Measurements from ENCODE around the gene GRIK4.

Gene GRIK4

DNA sequence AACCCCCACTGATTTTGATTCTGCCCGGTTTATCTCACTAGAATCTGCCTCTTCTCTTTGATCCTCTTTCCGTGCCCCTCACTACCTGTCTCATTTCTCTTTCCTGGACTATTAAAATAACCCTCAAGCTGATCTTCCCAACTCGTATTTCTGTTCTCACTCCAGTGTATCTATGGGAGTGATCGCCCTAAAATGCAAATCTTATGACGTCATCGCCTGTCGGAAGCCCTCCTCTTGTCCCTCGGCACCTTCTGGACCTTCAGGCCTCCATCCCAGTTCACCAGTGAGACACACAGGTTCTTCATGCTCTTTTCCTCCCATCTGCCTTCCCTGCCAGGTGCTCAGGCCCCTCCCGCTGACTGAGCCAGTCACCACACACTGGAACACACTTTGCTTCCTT lies 277.8 kb downstream of the GRIK4 start:
- no peak for DNase-seq

DNA sequence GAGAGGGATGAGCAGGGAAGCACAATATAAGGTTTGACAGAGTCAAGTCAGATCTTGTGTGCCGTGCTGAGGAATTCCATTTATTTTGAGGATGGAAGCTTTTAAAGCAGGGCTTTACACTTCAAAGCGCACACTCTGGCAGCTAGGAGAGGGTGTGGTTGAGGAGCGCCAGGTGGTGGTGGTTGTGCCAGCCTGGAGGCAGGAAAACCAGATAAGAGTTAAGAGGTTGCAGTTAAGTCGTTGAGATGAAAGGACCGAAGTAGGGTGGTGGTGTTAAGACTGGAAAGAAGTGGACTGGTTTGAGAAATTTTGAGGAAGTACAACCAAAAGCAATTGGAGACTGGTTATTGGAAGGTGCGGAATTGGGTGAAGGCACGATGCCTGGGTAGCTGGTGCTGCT lies 280.8 kb downstream of the GRIK4 start:
- DNase-seq: no peak

DNA sequence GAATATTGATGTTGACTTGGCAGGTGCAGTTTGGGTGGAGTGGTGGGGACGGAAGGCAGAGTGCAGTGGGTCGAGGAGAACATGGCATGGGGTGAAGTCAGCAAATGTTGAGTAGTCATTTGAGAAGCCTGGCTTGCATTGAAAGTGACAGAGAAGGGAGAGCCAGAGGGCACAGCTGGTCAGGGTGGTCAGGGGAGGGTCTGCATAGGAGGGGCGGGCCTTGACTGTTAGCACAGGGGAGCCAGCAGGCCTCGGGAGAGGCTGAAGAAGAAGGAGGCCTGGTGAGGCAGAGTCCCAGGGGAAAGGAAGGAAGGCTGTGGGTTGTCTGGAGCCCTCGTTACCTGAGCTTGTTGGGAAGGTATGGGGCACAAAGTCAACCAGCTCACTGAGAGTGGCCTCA lies 281.6 kb downstream of the GRIK4 start:
- no peak for DNase-seq

DNA sequence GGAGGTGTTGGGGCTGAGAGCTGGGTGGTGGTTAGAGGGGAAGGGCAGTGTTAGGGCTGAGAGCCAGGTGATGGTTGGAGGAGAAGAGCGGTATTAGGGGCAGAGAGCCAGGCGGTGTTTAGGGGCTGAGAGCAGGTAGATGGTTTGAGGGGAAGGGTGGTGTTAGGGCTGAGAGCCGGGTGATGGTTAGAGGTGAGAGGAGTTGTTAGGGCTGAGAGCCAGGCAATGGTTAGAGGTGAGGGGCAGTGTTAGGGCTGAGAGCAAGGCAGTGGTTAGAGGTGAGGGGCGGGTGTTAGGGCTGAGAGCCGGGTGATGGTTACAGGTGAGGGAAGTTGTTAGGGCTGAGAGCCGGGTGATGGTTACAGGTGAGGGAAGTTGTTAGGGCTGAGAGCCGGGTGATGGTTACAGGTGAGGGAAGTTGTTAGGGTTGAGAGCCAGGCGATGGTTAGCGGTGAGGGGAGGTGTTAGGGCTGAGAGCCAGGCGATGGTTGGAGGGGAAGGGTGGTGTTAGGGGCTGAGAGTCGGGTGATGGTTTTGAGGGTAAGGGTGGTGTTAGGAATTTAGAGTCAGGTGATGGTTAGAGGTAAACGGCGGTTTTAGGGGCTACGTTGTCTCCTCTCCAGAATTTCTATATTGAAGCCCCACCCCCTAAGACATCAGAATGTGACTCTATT lies 282.4 kb downstream of the GRIK4 start:
- no peak for DNase-seq

DNA sequence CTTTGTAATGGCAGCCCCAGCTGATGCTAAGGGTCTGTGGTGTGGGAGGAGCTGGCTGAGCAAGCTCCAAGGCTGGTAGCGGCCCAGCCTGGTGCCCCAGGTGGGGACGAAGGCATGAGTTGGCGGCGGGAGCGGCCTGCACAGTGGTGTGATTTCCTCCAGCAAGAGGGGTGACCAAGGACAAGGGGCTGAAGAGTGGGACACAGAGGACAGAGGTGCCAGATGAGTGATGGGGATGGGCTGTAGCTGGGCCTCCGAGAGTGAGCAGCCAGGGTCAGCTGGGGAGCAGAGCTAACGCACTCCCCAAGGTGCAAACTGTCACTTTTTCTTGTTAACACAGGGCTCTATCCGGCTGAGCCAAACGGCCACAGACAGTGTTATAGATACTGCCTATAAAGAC lies 283.2 kb downstream of the GRIK4 start:
- no peak for DNase-seq

DNA sequence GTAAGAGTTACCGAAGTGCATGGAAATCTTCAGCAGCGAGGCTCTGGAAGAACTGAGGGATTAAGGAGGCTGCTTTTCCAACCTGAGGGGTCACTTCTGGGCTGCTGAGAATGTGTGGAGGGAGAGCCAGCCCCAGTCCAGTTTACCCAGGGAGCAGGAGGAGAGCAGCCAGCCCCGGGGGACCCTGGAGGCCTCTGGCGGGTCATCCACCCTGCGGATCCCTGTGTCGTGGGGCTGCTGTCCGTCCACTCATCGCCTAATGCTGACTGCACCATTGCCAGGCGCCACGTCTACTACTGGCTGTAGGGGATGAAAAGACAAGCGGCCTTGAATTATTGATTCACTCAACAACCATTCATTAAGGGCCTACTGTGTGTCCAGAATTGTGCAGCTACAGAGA lies 283.6 kb downstream of the GRIK4 start:
- no peak for DNase-seq

DNA sequence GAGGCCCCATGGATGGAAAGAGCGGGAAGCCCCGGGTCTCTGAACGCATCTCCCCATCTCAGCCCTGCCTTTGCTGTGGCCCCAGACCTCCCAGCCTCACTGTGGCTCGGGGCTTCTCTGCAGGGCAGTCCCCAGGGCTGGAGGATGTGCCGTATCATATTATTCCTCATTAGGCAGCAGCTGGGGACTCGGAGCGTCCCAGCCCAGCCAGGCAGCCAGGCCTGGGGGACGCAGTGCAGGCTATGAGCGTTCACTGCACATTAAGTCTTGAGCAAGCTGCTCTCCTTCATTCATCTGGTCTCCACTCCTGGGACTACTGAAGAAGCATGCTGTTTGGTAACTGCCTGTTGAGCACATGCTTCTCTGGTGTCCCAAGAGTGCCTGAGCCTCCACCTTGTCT lies 285.6 kb downstream of the GRIK4 start:
- DNase-seq: no peak

DNA sequence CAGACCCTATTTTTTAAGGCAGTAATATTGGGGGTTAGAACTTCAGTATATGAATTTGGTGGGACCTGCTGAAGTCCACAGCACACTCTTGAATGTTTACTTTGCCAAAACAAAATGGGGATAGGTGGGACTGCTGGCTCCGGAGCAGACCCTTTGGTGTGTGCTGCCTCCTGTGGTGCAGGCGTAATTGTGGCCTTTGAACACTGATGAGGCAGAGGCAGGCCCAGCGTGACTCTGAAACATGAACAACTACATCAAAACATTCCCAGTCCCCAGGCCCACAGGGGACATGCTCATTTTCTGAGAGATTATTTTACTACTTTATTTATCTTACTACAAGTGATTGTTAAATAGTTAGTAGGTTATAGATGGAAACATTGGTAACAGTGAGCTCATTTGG lies 287.3 kb downstream of the GRIK4 start:
- DNase-seq: no peak

DNA sequence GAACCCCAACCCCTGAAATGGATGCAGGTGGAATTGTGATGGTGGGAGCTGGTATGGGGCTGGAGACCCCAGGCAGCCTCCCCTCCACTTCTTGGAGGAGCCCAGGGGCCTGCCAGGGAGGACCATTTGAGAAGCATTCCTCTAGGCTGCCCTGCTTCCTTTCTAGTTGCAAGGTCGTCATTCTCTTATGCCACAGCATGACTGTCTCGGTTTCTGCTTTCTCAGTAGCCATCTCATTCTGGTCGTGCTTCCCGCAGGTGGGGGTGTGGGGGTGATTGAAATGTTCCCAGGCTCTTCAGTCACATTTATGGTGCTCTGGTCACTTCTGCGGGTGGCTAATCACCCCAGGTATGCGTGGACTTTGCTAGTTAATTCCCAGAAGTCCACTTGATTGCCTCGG lies 288.7 kb downstream of the GRIK4 start:
- DNase-seq: no peak

DNA sequence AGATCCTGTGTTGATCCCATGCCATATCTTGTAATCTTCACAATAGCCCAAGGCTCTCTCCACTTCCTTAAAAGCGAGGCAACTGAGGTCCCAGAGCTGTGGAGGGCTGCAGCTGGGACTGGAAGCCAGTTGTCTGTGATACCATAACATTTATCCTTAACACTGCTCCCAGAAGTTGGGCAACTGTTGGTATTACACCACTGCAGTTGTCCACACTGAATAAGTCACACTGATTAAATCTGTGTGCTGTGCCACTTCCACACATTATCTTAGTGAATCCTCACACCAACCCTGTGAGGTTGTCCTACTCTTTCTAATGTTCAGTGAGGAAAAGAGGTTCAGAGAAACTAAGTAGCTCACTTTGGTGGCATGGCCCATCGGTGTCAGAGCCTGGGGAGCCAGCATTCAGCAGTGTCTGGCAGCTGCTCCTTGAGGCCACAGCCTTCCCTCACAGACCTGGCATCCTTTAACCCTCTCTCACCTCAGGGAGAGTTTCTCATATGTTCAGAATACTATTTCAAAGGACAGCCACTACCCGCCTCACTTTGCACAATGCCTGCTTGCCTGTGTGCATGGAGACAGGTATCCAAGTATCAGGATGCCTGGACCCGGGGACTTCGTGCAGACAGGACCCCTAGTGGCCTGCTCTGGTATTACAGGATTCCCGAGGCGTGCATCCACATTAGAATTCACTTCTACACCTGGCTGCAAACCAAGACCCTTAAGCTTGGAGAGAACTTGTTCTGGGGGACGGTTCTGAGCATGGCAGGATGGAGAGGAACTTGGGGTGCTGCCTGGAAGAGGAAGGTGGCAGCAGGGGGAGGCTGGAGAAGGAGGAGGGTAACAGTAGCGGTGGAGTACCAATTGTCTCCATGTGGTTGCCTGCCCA lies 290.5 kb downstream of the GRIK4 start:
- no peak for DNase-seq

DNA sequence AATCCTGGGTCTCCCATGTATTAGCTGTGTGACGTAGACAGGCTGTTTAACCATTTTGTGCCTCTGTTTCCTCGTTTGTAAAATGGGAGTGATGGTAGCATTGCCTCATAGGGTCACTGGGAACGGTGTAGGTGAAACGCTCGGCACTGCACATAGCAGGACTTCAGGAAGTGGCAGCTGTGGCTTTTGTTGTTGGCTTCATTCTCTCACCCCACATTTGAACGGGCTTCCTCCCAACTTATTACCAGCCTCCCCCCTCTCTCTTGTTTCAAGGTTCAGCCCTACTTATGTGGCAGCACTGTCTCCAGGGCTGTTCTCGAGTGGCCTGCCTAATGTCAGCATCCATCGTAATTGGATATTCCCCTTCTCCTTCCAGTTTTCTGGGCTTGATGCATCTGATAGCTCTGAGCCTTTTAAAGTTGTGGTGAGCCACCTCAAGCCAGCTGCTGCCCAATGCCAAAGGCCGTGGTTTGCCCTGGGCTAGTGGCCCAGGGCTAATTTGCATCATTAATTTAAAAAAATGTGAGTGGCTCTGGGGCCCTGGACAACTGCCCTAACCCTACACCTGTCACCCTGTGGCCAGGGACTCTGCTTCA lies 294.5 kb downstream of the GRIK4 start:
- no peak for DNase-seq

DNA sequence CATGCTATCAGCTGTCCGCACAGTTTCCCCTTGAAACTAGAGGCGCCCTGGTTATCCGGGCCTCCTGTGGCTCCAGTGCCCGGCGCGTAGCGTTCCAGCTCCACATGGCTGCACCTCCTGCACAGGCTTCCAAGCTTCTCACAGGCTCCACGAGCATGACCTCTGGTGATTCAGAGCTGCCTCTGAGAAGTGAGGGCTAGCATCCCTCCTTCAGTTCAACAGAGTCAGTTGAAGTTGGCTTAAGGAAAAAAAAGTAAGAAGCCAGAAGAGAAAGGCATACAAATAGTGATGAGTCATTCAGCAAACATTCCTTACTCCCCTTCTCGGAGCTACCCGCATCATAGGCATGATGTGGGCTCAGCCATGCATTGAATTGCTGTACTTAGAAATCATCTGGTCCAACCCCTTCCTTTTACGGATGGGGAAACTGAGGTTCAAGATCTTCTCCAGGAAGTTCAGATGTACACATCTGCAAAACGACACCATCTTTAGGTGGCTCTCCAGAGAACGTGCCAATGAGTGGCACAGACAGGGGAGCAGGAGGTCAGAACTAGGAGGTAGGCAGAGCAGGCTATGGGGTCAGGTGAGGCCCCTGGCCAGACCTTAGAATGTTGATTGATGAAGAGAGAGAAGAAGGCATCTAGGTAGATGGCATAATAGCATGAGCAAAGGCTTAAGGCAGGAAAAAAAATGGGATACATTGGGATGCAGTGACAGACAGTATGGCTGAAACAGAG lies 296.0 kb downstream of the GRIK4 start:
- DNase-seq: no peak

DNA sequence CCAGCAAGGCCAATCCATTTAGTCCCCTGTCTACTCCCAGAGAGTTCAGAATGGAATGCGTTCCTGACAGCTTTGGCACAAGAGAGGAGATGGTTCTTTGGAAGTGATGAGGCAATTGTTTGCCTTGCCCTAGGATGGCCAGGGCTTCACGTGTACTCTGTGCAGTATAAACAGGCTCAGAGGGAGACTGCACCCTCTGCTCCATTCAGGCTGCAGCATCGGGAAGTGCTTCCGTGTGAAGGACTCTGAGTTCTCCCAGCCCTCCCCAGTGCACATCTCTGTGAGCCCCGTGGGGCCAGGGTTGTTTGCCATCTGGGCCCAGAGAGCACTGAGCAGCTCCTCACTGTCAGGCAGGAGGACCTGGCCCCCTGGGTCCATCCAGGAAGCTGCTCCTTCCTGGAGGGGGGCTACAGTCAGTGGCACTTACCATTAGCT lies 297.1 kb downstream of the GRIK4 start:
- DNase-seq: no peak

DNA sequence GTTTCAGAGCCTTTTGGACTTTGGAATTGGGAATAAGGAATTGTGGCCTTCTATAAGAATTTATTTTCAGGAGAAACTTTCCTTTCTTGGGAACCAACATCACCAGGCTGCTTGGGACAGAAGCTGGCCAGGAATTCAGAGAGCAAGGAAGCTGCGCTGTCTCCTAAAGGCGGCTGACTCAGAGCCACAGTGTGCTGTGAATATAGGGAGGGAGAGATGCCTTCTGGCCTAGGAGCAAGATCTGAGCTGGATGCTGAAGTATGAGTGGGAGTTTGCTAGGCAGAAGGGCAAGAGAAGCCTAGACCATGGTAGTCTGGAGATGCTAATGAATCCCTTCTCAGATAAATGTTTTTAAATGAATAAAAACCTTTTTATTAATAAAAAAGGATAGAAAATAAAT lies 298.7 kb downstream of the GRIK4 start:
- no peak for DNase-seq

DNA sequence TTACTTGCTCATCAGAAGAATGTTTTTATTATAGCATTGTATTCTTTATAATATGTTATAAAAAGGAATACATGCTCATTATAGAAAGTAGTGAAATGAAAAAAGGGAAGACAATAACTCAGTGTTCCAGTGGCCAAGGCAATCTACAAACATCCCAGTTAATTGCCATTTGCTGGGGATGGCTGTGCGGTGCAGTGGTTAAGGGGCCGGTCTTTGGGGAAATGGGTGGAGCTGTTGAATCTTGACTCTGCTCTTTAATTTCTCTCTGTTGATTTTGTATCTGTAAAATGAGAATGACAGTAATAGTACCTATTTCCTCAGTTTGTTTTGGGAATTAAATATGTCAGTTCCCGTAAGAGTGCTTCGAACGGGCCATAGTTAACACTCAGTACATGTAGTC lies 299.7 kb downstream of the GRIK4 start:
- no peak for DNase-seq

DNA sequence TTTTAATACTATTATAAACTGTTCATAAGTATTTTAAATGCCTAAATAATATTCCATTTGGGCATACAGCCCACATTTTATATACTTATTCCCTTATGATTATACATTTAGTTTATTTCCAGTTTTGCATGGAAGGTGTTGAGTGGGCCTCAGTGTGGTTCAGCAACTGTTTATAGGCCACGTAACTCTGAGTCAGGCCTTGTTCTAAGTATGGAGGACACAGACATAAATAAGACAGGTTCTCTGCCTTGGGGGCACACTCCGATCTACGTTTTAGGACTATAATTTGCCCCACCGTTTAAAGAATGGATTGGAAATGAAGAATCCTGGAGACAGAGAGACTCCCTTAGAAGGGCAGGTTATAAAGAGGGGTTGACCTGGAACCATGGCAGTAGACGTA lies 300.2 kb downstream of the GRIK4 start:
- DNase-seq: no peak

DNA sequence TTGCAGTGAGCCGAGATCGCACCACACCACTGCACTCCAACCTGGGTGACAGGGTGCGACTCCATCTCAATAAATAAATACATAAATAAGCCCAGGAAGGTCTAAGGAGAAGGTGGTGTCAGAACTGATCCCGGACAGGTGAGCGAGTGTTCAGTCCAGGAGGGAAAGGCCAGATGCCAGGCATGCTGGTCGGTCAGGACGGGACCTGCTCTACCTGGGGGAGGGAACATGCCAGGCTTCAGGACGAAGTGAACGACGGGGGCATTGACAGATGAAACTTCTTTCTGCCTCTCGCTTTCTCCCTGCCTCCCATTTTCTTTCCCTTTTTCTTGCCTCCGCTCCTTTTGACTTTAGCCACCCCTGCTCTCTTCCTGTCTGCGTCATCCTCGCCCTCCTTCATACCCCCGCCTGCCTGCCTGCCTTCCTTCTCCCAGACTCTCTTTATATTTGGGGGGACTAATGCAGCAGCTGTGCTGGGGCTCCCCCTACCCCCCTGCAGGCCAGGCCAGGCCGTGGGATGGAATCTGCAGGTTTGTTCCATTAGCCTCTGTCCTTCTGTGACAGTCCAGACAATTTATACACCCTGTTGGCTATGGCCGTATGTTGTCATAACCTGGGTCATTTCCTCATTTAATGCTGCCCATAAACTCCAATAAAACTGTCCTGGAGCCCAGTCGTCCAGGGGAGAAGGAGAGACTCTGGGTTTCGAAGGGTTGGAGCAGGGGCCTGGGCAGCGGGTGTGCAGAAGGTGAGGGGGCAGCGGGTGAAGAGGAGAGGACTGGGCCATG lies 303.2 kb downstream of the GRIK4 start:
- no peak for DNase-seq

DNA sequence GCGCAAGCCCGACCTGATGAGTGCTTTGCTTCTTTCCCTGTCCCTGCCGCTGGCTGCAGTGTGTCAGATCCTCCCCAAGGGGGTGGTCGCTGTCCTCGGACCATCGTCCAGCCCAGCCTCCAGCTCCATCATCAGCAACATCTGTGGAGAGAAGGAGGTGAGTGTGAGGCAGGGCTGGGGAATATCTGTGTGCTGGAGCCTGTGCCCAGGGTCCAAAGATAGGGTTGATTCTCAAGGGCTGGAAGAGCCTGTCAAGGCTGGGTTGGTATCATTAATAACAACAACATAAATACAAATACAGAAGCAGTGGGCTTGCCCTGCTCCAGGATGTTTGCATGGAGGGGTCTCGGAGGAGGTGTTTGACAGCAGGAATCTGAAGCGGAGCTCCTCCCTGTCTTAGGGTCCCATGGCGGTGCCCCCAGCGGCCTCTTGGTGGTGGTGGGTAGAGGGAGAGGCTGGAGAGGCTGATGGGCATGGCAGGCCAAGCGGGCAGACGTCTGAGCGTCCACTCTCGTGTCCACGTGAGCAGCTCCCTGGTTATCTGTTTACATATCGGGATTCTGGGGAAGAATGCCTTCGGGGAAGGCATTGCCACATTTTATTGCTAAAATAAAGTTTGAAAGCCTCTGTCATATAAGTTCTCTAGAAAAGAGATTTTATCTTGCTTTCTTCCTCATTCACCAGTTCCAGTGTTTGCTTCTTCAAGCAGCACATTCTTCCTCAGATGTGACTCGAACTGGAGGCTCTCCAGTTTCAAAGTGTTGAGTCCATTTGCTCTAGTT lies 304.0 kb downstream of the GRIK4 start:
- DNase-seq: no peak

DNA sequence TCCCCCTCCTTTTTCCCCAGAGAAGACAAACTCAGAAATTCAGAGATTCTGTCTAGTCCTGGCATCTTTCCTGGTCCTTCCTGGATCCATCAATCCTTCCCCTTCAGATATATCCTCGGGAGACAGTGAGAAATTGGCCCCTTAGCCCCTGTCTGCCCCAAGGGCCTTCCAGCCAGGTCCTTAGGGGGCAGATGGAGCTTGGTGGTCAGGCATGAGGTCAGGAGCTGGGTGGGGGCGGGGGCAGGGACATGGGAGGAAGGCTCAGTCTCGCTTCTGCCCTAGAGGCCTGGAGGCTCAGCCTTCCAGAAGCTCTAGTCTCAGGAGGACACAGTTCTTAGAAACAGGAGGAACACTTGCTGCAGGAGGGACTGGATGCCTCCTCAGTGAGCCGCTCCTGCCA lies 304.6 kb downstream of the GRIK4 start:
- DNase-seq: no peak

DNA sequence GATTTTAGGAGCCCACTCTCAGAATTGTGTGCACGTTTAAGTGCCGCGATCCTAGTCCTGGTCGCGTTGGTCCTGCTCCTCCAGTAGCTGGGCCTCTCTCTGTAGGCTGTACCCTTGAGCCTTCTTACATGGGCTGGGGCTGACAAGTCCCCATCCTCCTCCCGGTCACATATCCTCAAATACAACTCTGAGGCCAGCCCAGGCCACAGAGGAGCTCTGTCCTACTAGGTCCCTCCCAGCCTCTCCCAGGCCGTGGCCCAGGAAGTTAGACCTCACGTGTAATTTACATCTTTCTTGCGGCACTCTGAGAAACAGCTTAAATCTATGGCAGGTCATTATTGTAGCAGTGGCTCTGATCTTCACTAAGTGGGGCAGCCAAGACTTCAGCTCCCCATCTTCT lies 305.2 kb downstream of the GRIK4 start:
- no peak for DNase-seq

DNA sequence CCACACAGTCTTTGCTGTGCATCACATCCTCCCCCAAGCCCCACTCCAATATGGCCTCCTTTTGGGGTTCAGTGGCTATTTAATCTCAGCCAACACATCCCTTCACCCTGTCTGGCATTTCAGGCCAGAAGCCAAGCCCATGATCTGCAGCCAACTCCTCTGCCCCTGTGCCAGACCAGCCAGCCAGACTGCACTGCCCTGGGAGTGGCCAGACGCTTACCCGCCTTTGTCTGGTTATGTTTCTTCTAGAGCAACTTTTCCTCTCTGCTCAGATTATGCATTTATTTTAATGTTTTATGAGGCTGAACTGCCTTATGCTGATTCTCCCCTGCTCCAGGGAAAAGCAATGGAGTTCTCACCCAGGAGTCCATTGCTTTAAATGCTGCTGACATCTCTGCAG lies 305.6 kb downstream of the GRIK4 start:
- DNase-seq: no peak

DNA sequence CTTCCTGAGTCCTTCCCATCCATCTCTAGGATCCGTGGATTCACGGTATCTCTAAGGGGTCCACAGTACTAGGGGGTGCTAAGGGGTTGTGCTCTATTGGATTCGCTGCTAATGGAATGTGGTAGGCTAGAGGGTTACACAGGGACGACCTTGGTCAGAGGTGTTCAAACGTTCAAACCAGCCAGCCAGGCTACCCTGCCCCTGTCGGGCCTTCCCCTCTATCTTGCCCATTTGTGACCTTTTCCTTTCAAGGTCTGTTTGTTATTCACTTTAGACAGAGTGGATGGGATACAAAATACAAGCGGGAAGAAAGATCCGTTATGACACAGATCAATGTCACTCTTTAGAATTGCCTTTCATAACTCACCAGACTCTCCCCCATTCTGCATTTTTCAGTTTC lies 306.5 kb downstream of the GRIK4 start:
- DNase-seq: no peak
